TTC549 (cell line): ENCODE data around the gene RAB14.
A peak's percentile ranks its signal among the peaks of the same experiment; 100 is the strongest.

Experiments used
- FAIRE-seq: peaks from 2 replicates; lab custom pipeline; 2012; peaks lifted over from hg19 to GRCh38; lab: Jason Lieb, UNC

Gene RAB14

DNA sequence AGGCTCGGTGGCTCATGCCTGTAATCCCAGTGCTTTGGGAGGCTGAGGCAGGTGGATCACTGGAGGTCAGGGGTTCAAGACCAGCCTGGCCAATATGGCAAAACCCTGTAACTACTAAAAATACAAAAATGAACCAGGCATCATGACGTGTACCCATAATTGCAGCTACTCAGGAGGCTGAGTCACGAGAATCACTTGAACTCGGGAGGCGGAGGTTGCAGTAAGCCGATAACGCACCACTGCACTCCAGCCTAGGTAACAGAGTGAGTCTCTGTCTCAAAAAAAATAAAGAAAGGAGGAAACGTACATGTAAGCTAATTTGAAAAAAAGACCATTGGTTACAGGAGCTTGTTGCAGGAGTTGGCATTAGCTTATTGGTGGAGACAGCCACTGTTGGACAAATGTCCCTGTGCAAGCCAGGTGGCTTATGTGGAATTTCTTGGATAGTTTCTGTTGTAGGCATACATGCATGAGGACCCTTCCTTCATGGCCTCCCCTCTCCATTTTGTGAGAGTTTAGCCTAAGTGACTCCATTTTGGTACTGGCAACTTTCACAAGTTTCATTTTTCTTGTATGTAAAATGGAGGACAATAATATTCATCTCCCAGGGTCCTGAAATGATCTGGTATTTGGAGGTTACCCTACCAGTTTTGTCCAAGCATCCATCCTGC lies 16.8 kb upstream of the RAB14 start:
- FAIRE-seq = no peak

DNA sequence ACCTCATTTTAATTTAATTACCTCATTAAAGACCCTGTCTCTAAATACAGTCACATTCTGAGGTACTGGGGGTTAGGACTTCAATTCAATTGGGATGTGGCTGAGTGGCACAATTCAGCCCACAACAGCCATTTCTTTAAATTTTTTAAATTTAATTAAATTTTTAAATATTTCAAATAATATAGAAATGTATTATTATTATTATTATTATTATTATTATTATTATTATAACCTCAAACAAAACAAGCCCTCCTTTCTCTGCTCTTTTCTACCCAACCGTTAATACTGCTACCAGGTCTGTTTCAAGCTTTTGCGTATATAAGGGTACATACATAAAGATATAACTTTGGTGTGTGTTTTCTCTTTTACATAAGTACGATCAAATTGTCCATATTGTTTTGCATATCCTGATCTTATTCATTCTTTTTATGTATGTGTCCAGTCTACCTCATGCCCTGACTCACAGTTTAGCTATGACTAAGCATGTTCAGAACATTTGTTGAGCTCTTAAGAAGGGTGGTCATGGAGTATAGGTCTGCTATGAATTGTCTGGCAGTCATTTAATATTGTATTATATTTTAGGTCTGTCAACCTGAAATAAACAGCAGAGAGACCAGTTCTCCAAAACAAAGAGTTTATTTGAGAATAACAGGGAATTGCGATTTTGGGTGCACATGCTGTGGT lies 16.1 kb upstream of the RAB14 start:
- FAIRE-seq = no peak

DNA sequence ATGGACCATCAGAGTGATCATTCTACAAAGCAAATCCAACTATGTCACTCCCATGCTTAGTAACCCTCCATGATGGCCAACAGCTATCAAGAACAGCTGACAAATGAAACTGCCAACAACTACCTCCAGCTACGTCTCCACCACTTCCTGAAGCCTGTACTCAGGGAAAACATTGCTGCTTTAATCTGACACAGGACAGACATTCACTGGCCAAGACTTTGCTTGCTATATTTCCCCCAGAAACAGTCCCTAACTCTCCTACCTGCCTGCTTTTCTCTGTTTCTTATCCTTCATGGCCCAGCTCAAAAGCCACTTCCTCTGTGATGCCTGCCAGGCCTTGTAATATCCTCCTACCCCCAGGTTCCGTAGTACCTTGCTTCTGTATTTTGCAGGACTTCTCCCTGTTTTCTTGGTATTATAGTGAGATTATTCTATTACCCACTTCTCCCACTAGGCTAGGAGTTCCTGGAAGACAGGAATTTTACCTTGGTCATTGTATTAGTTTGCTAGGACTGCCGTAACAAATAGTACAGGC lies 14.7 kb upstream of the RAB14 start:
- FAIRE-seq = no peak

DNA sequence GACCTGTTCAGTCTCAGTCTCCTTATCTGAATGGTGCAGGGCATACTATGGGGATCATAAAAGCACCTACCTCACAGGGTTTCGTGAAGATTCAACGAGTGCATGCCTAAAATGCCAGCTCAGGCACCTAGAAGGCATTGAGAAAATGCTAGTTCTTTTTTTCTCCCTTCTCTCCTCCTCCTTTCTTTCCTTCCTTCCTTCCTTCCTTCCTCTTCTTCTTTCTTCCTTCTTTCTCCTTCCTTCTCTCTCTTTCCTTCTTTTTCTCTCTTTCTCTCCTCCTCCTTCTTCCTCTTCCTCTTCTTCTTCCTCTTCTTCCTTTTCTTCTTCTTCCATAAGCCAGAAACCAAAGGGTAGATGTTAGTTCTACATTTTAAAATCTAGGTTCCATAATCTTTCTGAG lies 12.3 kb upstream of the RAB14 start:
- FAIRE-seq = no peak

DNA sequence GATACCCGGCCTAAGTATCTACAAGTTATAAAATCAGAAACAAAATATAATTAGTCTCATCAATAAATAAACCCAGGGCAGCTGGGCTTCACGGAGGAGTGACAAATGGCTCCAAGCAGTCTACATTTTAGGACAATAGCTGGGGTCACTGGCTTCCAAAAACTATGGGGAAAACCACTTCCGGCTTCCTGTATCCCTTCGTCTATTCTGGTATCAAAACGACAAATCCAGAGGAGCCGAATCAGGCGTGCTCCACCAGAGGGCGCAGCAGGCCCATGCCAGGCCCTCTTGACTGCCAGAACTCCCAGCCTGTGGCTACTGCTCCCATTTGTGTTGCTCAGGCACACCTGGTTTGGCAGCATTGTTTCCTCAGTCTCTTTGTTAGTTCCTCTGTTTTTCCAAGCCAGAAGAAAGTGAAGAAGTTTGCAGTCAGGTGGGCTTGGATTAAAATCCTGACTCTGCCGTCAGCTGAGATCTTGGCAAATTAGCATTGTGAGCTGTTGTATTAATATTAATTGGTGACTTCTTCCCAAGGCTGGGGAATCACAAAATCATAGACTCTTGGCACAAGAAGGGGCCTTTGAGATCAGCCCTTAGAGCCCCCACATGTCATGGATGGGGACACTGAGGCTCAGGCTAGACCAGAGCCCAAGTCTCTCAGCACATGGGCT lies 11.6 kb upstream of the RAB14 start:
- peak; percentile 46 for FAIRE-seq

DNA sequence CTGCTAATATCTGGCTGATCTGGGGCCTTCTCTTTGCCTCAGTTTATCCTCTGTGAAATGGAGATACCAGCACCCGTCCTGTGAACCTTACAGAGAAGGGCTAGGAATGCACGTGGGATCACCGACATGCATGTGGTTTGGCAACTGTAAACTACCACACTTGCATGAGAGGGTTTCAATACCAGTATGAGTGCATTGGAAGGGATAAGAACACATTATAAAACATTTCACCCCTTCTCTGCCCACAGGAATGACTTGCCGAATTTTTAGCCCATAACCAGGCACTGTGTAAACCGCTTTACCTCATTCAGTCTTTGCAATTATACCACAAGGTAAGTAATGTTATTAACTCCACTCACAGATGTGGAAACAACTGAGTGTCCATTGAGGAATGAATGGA lies 8.9 kb upstream of the RAB14 start:
- FAIRE-seq = no peak

DNA sequence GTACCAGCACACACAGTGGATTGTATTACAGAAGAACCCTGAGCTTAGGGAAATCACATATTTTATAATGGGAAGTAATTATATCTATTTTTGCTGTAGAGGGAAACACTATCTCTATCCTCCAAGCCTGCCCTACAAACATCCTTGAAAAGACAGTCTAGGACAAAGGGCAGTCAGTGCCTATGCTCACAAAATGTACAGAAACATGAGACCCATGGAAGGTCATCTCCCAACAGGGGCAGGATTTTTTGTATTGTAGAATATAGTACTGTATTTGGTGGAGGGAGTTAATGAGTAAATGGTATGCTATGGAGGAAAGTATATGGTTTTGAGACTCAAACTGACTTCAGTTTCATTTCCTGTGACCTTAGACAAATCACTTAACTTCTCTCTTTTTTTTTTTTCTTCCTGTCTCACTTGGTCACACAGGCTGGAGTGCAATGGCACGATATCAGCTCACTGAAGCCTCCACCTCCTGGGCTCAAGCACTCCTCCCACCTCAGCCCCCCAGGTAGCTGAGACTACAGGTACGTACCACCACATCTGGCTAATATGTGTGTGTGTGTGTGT lies 5.8 kb upstream of the RAB14 start:
- FAIRE-seq = no peak

DNA sequence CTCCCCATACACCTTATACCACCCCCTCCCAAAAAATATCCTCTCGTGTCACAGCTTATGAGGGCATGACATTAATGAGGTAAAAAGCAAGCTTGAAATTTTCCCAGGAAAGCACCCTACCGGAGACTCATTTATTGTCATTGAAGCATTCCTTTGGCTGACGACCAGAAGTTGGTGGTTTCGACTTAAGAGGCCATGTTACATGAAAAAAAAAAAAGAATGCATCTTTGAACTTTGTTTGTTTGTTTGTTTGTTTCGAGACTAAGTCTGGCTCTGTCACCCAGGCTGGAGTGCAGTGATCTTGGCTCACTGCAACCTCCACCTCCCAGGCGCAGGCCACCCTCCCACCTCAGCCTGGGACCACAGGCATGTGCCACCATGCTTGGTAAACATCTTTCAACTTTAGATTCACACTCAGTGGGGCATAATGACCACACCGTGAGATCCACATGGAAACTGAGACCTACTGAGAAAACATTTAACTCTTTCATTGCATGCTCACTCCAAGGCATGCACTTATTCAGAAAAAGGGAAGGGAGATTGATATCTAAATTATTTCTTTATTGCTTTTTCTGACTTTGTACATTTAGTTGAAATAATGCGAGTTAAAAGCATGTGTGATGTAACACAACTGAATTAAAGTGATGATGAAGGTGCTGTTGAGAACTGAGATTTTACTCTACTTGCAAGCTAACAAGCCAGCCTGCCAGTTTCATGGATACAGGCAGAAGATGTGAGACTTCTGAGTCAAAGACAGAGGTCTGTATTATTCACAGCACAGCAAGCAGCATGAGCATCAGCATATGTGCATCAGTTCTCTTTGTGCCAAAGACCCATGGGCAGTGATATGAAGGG lies 5.1 kb upstream of the RAB14 start:
- FAIRE-seq = no peak

DNA sequence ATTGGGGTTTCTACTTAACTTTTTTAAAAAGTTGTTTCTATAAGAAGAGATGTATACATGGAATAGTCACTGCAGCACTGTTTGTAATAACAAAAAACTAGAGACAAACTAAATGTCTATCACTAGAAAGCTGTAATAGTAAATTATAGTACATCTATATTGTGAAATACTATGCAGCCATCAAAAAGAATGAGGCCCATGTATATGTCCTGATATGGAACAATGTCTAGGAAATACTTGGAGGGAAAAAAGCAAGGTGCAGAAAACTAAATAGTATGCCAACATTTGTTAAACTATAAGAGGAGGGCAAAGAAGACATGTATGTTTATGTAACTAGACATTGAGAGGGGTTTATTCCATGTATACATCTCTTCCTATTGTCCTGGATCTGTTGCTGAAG lies 2.9 kb upstream of the RAB14 start:
- no peak for FAIRE-seq

DNA sequence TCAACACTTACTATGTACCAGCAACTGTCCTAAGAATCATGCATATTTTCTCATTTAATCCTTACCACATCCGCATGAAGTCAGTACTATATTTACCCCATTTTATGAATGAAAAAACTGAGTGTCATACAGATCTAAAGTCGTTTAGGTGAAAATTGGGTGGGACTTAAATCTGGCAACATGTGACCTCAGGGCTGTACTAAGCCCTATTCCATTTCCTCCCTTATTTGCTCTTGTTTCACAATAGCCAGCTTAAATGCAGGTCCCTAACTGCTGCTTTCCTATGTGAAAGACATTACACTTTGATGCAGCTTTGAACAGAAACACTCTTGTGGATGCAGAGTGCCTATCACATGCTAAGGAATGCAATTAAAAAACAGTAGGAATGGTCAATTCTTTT lies 2.5 kb upstream of the RAB14 start:
- no peak for FAIRE-seq

DNA sequence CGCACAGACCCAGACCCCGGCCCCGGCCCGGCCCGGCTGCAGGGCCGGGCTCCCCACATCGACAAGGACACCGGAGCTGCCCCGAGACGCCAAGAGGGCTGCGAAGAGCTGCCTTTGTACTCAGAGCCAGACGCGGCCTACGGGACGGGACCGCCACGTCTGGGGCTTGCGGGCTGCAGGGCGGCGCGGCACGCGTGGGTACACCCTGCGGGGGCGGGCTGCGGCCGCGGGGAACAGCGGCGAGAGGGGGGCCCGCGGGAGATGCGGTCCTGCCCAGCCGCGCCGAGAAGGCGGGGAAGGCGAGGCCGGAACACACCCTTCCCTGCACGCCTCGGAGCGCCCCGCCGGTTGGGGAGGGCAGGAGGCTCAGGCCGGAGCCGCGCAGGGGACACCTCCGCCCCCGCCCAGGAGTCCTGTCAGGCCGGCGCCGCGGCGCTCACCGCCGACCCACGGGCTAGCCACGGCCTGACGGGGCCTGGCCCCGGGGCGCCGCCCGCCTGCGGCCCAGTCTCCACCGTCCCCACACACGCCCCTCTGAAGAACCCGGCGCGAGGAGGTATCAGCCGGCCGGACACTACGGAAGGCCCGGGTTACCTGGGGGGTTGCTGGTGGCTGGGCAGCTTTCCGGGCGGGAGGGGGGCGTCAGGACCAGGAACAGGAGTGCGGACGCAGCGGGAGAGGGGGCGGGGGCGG lies 478 bp downstream of the RAB14 start:
- FAIRE-seq = no peak

DNA sequence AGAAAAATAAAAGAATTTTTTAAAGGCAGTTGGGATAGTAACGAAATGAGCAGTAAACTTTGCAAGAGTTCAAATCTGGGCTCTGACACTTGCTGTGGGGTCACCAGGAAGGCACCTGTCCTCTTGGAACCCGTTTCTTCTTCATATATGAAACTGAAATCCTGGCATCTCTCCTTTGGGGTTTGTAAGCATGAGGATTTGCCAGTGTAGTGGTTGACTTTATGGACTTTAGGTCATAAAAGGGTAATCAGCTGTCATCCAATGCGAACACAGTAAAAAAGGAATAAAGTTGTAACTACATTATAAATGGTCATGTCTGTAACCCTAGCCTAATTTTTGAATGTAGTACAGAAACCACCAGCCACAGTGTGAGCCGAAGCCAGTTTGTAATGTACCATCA lies 1.3 kb downstream of the RAB14 start:
- FAIRE-seq = no peak

DNA sequence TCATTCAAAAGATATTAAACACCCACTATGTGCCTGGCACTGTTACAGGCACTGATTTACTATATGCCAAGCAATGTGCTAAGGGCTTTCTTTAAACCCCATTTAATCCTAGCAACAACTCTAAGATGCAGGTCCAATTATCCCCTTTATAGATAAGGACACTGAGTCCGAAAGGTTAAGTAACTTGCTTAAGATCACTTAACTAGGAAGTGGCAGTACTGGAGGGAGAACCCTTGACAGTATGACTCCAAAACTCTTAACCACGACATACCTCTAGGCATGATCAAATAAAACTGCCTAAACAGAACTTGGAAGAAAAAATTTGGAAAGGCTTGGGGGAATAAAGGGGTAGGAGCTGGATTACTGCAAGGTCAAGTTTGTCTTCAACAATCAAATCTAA lies 1.7 kb downstream of the RAB14 start:
- FAIRE-seq = no peak

DNA sequence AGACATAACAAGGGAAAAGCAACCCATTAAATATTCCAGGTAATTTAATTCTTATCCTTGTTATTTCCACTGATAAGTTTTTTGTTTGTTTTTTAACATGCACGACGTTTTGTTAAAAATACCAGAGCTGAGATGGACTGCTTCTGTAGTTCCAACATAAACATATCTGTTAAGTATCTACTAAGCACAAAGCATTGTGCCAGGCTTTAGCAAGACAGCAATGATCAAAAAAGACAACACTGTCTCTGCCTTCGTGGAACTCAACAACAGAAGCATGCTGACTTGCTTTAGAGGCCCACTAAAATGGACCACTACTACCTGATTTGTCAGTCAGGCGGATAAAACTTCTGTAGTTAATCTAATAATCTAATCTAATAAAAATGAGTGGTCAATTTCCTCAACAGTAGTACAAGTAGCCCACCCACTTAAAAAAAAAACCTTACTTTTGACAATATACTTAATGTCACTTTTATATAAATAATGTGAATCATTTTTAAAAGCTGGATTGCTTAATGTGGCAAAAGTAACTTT lies 3.1 kb downstream of the RAB14 start:
- no peak for FAIRE-seq

DNA sequence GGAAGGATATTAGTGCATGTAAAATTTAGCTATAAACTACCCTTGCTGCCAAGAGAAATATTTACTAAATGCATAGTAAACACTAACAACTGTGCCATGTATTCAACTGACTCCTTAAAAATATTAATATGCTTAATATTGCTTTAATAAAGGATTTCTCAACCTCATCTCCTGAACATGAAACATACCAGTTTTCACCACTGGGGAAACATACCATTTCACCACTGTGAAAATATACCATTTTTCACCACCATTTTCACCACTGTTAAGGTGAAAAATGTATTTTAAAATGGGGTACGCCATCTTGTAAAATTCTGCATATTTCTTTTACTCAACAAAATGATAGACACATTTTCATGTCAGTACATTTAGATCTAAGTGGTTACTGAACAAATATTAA lies 4.5 kb downstream of the RAB14 start:
- FAIRE-seq = no peak

DNA sequence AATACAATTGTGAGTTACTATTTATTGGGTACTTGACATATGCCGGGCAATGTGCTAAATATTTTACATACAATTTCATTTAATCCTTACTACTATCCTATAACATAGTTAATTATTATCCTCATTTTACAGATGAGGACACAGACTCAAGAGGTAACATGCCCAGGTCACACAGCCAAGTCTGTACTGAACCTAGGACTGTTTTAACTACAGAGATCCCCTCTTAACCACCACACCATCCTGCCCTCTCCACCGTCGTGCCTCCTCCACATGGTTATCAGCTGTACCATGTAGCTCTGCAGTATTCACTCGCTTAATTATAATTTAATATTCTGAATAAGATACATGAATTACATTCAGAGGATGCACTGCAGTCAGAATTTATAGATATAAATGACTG lies 5.3 kb downstream of the RAB14 start:
- FAIRE-seq = no peak

DNA sequence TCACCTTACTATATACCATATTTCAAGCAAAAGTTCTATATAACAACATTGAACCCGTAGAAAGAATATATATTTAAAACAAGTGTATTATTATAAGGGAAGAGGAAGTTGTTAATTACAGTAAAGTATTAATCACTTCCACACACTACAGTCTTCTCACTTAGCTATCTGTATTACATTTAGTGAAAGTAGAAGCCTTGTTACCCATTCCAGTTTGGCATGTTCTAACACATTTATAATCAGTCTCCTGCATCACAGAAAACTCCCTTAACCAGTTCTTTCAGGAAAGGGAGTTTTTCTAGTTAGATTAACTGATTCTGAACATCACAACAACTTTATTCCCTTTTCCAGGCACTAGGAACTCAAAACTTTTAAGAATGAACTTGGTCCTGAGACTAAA lies 6.9 kb downstream of the RAB14 start:
- FAIRE-seq = no peak

DNA sequence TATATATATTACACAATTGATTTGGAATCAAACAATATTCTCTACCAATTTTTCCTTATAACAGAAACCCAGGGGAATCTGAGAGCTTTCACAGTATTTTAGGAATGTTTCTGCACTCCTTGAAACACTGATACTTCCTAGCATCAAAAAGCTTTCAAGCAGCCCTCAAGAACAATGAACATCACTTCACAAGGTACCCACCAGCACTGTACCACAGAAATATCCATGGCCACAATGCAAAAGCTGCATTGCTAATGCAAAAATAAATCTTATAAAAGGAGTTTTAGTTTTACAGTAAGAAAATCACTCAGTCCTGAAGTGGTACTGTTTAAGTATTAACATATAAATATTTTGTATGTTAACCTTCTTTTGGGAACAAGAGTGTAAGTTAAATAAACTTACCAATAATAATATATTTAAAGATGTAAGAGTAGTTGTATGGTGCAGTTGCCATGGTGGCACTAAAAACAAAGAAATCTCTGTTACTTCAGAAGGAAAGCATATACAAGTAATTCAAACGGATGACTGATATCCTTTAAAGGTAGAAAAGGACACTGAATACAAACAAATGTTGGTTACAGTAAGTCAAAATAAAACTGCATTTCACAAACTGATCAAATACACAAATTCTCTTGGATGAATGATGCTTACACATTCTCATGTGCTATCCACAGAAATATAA lies 8.6 kb downstream of the RAB14 start:
- FAIRE-seq = no peak

DNA sequence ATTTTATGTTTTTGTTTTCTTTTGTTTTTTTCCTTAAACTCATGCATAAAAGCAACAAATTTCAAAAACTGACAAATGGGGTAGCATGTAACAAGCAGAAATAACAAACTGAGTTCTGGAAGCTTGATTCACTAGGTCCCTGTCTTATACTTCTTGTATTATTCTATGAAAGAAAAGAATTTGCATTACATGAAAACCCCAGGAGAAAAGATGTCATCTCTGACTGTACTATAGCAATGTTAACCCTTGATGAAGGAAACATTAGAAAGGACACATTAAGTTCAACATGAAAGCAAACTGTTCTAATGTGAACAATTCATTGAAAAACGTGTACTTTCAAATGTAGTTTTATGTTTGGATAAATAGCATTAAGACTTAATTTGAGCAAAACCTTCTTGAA lies 9.2 kb downstream of the RAB14 start:
- FAIRE-seq = no peak

DNA sequence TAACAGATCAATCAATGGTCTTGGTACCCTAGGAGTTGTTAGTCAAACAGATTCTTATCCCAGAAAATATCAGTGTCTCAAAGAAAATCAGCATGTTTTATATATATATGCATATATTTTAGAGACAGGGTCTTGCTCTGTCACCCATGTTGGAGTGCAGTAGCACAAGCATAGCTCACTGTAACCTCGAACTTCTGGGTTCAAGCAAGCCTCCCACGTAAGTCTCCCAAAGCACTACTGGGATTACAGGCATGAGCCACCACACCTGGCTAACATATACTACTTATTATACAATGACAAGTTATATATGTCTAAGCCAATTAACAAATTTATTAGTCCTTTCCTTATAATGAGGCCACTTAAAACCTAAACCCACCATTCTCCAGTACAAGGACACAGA lies 10.4 kb downstream of the RAB14 start:
- FAIRE-seq = no peak

DNA sequence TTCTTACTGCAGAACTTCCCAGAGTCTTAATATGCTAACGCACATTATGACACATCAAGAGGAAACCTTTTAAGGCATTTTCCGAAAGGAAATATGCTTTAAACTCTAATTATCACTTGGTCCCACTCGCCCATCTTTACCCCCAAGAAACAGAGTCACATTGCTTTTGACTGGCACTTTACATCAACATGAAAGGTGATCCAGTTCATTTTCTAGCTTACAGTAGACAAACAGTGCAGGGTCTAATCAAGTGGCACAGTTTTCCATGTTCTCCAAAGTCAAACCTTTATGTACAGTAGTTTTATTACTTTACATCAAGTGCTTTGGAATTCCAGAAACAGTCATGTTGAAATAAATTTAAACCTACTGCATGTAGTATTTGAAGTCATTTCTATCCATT lies 12.0 kb downstream of the RAB14 start:
- FAIRE-seq = no peak
